PFSK-1 (cell line): ENCODE data around the gene MRPS15.

Experiments used
- FOXP2 ChIP-seq: optimal IDR thresholded peaks from 2 replicates; pipeline ENCODE3; 2011; ENCODE audit warnings: borderline replicate concordance, control low read depth, inconsistent platforms; ENCODE audit not compliant: insufficient read depth; ENCODE audit errors: extremely low read length, extremely low read depth
- POLR2AphosphoS5 ChIP-seq: IDR thresholded peaks from 2 replicates; pipeline ENCODE4 v1.6.1; 2012; ENCODE audit warnings: low read depth, mild to moderate bottlenecking, control low read depth, low read length, moderate library complexity
- SIN3A ChIP-seq: IDR thresholded peaks from 2 replicates; pipeline ENCODE4 v1.6.1; 2012; ENCODE audit warnings: mild to moderate bottlenecking, low read length, moderate library complexity, borderline replicate concordance; ENCODE audit not compliant: insufficient read depth
- TAF1 ChIP-seq: IDR thresholded peaks from 2 replicates; pipeline ENCODE4 v1.6.1; 2012; ENCODE audit warnings: low read length, control low read depth, borderline replicate concordance; ENCODE audit not compliant: insufficient read depth
- TF ChIP-seq, protein P1 (sequence below), 2 experiments: IDR thresholded peaks; 2 replicates each; pipeline versions ENCODE4 v1.6.1 to v1.8.0; 2011 to 2012; ENCODE audit warnings: low read depth in 2 of 2, low read length in 2 of 2, control low read depth in 1 of 2, inconsistent platforms in 1 of 2, mild to moderate bottlenecking in 1 of 2, moderate library complexity in 1 of 2; ENCODE audit not compliant: insufficient read depth in 1 of 2

The MRPS15 gene

DNA sequence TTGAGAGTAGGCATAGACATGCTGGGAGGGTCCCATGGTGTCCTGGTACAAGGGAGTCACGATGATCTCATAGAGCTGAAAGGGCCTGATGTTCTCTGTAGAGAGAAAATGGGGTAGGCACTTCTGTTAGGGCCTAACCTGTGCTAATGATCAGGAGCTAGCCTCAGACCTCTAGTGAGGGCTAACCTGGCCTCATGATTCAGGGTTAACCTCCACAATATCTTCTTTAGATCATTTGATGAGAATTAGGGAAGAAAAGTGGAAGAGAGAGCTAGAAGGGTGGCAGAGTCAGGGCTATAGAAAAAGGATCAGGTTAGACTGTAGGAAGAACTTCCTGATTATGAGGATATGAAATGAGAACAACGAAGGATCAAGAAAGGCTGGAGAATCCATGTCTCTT lies 5.0 kb upstream of the MRPS15 start:
- TF ChIP-seq POLR2AphosphoS5, result no peak
- TF ChIP-seq, protein P1, sequence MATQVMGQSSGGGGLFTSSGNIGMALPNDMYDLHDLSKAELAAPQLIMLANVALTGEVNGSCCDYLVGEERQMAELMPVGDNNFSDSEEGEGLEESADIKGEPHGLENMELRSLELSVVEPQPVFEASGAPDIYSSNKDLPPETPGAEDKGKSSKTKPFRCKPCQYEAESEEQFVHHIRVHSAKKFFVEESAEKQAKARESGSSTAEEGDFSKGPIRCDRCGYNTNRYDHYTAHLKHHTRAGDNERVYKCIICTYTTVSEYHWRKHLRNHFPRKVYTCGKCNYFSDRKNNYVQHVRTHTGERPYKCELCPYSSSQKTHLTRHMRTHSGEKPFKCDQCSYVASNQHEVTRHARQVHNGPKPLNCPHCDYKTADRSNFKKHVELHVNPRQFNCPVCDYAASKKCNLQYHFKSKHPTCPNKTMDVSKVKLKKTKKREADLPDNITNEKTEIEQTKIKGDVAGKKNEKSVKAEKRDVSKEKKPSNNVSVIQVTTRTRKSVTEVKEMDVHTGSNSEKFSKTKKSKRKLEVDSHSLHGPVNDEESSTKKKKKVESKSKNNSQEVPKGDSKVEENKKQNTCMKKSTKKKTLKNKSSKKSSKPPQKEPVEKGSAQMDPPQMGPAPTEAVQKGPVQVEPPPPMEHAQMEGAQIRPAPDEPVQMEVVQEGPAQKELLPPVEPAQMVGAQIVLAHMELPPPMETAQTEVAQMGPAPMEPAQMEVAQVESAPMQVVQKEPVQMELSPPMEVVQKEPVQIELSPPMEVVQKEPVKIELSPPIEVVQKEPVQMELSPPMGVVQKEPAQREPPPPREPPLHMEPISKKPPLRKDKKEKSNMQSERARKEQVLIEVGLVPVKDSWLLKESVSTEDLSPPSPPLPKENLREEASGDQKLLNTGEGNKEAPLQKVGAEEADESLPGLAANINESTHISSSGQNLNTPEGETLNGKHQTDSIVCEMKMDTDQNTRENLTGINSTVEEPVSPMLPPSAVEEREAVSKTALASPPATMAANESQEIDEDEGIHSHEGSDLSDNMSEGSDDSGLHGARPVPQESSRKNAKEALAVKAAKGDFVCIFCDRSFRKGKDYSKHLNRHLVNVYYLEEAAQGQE (IDR thresholded peaks at IDR 0.05; ENCODE audit: insufficient read depth in 1 of 2, low read depth in 2 of 2, low read length in 2 of 2), result no peak
- no peak for TF ChIP-seq SIN3A
- TF ChIP-seq FOXP2, result no peak
- no peak for TF ChIP-seq TAF1

DNA sequence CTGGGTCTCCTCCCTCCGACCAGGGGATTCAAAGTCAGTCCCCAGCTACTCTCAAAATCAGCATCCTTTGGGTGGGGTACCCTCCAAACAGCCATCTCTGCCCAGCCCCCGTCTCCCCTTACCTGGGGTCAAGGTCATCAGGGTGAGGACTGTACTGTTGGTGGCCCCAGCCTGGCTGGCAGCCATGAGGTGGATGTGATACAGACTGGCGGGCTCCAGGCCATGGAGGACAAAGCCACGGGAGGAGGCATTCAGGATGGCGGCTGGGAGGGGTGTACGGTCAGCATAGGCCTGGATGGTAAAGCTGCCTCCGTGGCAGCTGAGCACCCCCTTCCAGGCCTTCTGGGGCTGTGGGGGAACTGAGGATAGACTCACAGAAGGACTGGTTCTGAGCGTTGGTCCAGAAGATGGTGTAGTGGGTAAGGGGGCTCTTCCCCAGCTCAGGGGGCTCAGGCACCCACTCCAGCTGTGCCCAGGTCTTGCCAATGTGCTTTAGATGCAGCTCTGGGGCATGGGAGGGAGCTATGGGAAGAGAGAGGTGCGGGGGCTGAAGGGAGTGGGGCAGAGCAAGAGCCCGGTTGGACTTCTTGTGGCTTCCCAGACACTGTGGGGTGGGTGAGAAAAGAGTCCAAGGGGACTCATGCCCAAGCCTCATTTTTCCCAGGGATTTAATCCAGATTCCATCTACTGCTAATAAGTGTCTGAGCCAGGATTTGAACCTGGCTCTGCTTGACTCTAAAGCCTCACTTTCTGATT lies 3.7 kb upstream of the MRPS15 start:
- TF ChIP-seq, protein P1 (IDR thresholded peaks at IDR 0.05; ENCODE audit: insufficient read depth in 1 of 2, low read depth in 2 of 2, low read length in 2 of 2), result no peak
- TF ChIP-seq FOXP2 (no peak), SIN3A (no peak), POLR2AphosphoS5 (no peak), TAF1 (no peak)

DNA sequence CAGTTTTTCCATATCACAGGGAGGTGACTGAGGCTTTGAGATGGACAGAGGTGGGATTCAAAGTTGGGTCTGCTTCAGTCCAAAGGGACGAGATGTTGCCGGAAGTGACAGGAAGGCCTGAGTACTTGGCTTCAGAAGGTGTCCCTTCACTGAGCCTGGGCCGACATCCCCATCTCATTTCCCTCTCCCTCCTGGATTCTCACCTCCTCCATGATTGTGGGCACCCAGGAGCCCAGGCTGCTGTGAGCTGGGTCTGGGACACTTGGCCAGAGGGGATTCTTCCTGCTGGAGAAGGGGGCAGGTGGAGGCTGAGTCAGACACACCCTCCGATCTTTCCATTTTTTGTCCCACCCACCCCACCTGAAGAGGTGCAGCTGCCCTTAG lies 2.8 kb upstream of the MRPS15 start:
- TF ChIP-seq SIN3A, result no peak
- TF ChIP-seq, protein P1 (IDR thresholded peaks at IDR 0.05; ENCODE audit: insufficient read depth in 1 of 2, low read depth in 2 of 2, low read length in 2 of 2), result no peak
- no peak for TF ChIP-seq FOXP2
- no peak for TF ChIP-seq TAF1
- no peak for TF ChIP-seq POLR2AphosphoS5

DNA sequence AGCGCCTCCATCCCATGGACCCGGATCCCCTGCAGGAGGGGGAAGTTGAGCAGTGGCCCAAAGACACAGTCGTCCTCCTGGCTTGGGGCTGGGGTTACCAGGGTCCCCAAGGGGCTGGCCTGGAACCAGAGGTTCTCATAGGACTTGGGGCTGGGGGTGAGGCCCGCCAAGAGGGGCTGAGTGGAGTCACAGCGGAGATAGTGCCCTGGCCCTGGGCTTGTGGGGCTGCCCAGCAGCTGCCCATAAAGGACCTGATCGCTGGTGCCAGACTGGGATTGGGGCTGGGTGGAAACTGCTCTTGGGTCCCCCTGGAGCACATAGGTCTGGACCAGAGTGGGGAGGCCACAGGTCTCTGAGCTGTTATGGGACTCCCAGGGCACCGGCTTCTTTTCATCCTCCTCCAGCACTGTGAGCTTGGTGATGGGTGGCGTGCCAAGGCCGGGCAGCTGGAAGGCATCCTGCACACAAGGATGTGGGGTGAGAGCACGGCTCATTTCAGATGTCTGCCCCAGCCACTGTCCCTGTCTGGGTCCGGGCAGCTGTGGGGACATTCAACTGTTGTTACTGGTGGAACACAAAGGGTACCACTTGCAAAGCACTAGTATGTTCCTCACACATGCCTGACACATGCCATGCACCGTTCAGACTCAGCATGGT lies 2.3 kb upstream of the MRPS15 start:
- no peak for TF ChIP-seq TAF1
- TF ChIP-seq, protein P1 (IDR thresholded peaks at IDR 0.05; ENCODE audit: insufficient read depth in 1 of 2, low read depth in 2 of 2, low read length in 2 of 2), result no peak
- TF ChIP-seq FOXP2, result no peak
- no peak for TF ChIP-seq SIN3A
- no peak for TF ChIP-seq POLR2AphosphoS5
